H1 (cell line): Measurements from ENCODE around the gene KLHL33. TPM values are rescaled to one million over a fixed set of nuclear protein-coding genes. Genes with fewer than 3 reads are reported as not detected.

Experiments
- CTCF ChIA-PET: fragments of 300-600 bp; sonication (Branson Sonifier 250); formaldehyde crosslinking; loops from one replicate; lab custom pipeline; 2021; ENCODE audit not compliant: partially characterized antibody; lab: Charles Lee
- POLR2A ChIA-PET: fragments of 300-600 bp; sonication (Branson Sonifier 250); formaldehyde crosslinking; loops from one replicate; lab custom pipeline; 2021; ENCODE audit warnings: inconsistent platforms; ENCODE audit not compliant: partially characterized antibody; lab: Charles Lee
- DNase-seq, 2 experiments: peaks; one replicate each; pipeline versions ENCODE4 v3.0.0 to v3.0.0-alpha.2; 2010 to 2022; ENCODE audit warnings: low spot score in 2 of 2, low read depth in 1 of 2, mixed read lengths in 1 of 2
- FAIRE-seq: peaks from 2 replicates; lab custom pipeline; 2011; peaks lifted over from hg19 to GRCh38; lab: Jason Lieb, UNC
- H2AFZ ChIP-seq: 2 replicates; pipeline ENCODE4 v1.8.1; 2012; ENCODE audit warnings: low read length, inconsistent platforms
- H2AK5ac ChIP-seq: 2 replicates; pipeline ENCODE4 v1.6.1; 2013; ENCODE audit warnings: low read depth, low read length
- H2BK120ac ChIP-seq: replicated peaks from 2 replicates; pipeline ENCODE3; 2013; ENCODE audit warnings: low read depth, low read length, inconsistent platforms
- H2BK12ac ChIP-seq: 2 replicates; pipeline ENCODE4 v1.6.1; 2013; ENCODE audit warnings: low read depth, low read length
- H2BK15ac ChIP-seq: 2 replicates; pipeline ENCODE4 v1.6.1; 2013; ENCODE audit warnings: low read length
- H2BK20ac ChIP-seq: 2 replicates; pipeline ENCODE4 v1.6.1; 2013; ENCODE audit warnings: low read length
- H2BK5ac ChIP-seq: 2 replicates; pipeline ENCODE4 v1.6.1; 2013; ENCODE audit warnings: low read depth, low read length
- H3K14ac ChIP-seq: 2 replicates; pipeline ENCODE4 v1.6.1; 2013; ENCODE audit warnings: inconsistent platforms; ENCODE audit not compliant: insufficient read length
- H3K18ac ChIP-seq: 2 replicates; pipeline ENCODE4 v1.6.1; 2013; ENCODE audit warnings: low read length; ENCODE audit errors: extremely low read depth
- H3K23ac ChIP-seq: 2 replicates; pipeline ENCODE4 v1.6.1; 2013; ENCODE audit warnings: inconsistent platforms; ENCODE audit not compliant: insufficient read length
- H3K23me2 ChIP-seq: 2 replicates; pipeline ENCODE4 v1.6.1; 2013; ENCODE audit warnings: low read depth, low read length
- H3K27ac ChIP-seq: 2 replicates; pipeline ENCODE4 v1.6.1; 2011; ENCODE audit warnings: low read depth, low read length, inconsistent platforms
- H3K27me3 ChIP-seq, 4 experiments: replicated peaks in 1 of 4; 1 replicate in 1 of 4; 2 replicates in 3 of 4; pipeline versions ENCODE4 v1.6.1 to v1.8.1; 2011 to 2013; ENCODE audit warnings: low read length in 3 of 4, mild to moderate bottlenecking in 3 of 4, inconsistent platforms in 2 of 4, mixed read lengths in 2 of 4, moderate library complexity in 1 of 4; ENCODE audit not compliant: control insufficient read depth in 3 of 4, insufficient read depth in 3 of 4; ENCODE audit errors: extremely low read depth in 1 of 4
- H3K36me3 ChIP-seq, 4 experiments: 2 replicates each; pipeline versions ENCODE4 v1.6.1 to v1.8.1; 2011 to 2013; ENCODE audit warnings: mild to moderate bottlenecking in 4 of 4, low read length in 3 of 4, moderate library complexity in 2 of 4, control low read depth in 1 of 4, inconsistent platforms in 1 of 4; ENCODE audit not compliant: insufficient read depth in 4 of 4, control insufficient read depth in 2 of 4
- H3K4ac ChIP-seq: replicated peaks from 2 replicates; pipeline ENCODE3; 2013; ENCODE audit warnings: low read length, low read depth, mixed read lengths, inconsistent platforms; ENCODE audit not compliant: insufficient read length
- H3K4me1 ChIP-seq, 4 experiments: replicated peaks in 1 of 4; 1 replicate in 1 of 4; 2 replicates in 3 of 4; pipeline versions ENCODE4 v1.6.1 to v1.8.1; 2011 to 2013; ENCODE audit warnings: low read length in 3 of 4, inconsistent platforms in 2 of 4, mixed read lengths in 1 of 4; ENCODE audit not compliant: insufficient read depth in 4 of 4, control insufficient read depth in 3 of 4
- H3K4me2 ChIP-seq, 2 experiments: 2 replicates each; pipeline versions ENCODE4 v1.6.1 to v1.8.1; 2011 to 2013; ENCODE audit warnings: low read depth in 2 of 2, low read length in 2 of 2, control low read depth in 1 of 2, inconsistent platforms in 1 of 2, mild to moderate bottlenecking in 1 of 2; ENCODE audit not compliant: insufficient read depth in 1 of 2
- H3K4me3 ChIP-seq, 4 experiments: fragments of 200-600, 300-600 bp in 1 of 4; sonication (generic), shearing (Covaris generic), sonication (Bioruptor Twin) in 1 of 4; 2 replicates each; pipeline versions ENCODE4 v1.5.1 to v1.8.1; 2011 to 2016; ENCODE audit warnings: low read length in 4 of 4, low read depth in 3 of 4, control low read depth in 2 of 4, inconsistent platforms in 2 of 4, mild to moderate bottlenecking in 2 of 4, mixed read lengths in 1 of 4, moderate library complexity in 1 of 4; ENCODE audit not compliant: insufficient read depth in 2 of 4; ENCODE audit errors: extremely low read depth in 1 of 4
- H3K56ac ChIP-seq: replicated peaks from 2 replicates; pipeline ENCODE3; 2013; ENCODE audit warnings: low read depth, mild to moderate bottlenecking, mixed read lengths, low read length, inconsistent platforms; ENCODE audit not compliant: insufficient read length
- H3K79me1 ChIP-seq: 2 replicates; pipeline ENCODE4 v1.6.1; 2013; ENCODE audit warnings: low read depth, low read length, control low read depth
- H3K79me2 ChIP-seq, 2 experiments: 2 replicates each; pipeline versions ENCODE4 v1.6.1 to v1.8.1; 2012 to 2013; ENCODE audit warnings: low read length in 2 of 2, mild to moderate bottlenecking in 2 of 2, inconsistent platforms in 1 of 2; ENCODE audit not compliant: insufficient read depth in 2 of 2, control insufficient read depth in 1 of 2
- H3K9ac ChIP-seq, 4 experiments: replicated peaks in 1 of 4; 1 replicate in 1 of 4; 2 replicates in 3 of 4; pipeline versions ENCODE4 v1.6.1 to v1.8.1; 2011 to 2013; ENCODE audit warnings: low read depth in 3 of 4, low read length in 3 of 4, control low read depth in 2 of 4, mild to moderate bottlenecking in 2 of 4, moderate library complexity in 2 of 4, inconsistent platforms in 1 of 4; ENCODE audit errors: extremely low read depth in 1 of 4
- H3K9me3 ChIP-seq, 2 experiments: 2 replicates each; pipeline versions ENCODE4 v1.6.1 to v1.8.1; 2012 to 2013; ENCODE audit warnings: mild to moderate bottlenecking in 2 of 2, moderate library complexity in 2 of 2, control low read depth in 1 of 2, inconsistent platforms in 1 of 2, low read depth in 1 of 2, low read length in 1 of 2, mixed read lengths in 1 of 2; ENCODE audit not compliant: insufficient read depth in 2 of 2
- H4K20me1 ChIP-seq, 2 experiments: replicated peaks in 1 of 2; 2 replicates each; pipeline versions ENCODE3 to v1.8.1; 2011 to 2013; ENCODE audit warnings: inconsistent platforms in 2 of 2, low read length in 2 of 2, mild to moderate bottlenecking in 1 of 2; ENCODE audit not compliant: insufficient read depth in 2 of 2, control insufficient read depth in 1 of 2
- H4K5ac ChIP-seq: 2 replicates; pipeline ENCODE4 v1.6.1; 2013; ENCODE audit warnings: low read length, low read depth, mixed read lengths, inconsistent platforms; ENCODE audit not compliant: insufficient read length
- H4K8ac ChIP-seq: 2 replicates; pipeline ENCODE4 v1.8.0; 2013; ENCODE audit warnings: mild to moderate bottlenecking, moderate library complexity, low read length, inconsistent platforms; ENCODE audit not compliant: insufficient read depth; ENCODE audit errors: extremely low read depth
- H4K91ac ChIP-seq: replicated peaks from 2 replicates; pipeline ENCODE3; 2013; ENCODE audit warnings: low read length, mixed read lengths, inconsistent platforms; ENCODE audit not compliant: insufficient read length
- CBX8 ChIP-seq: fragments of 300-800, 300-1000 bp; sonication (generic); IDR thresholded peaks from 2 replicates; pipeline ENCODE4 v1.7.1; 2016; ENCODE audit warnings: low read depth, low read length, borderline replicate concordance
- EP300 ChIP-seq, 2 experiments: IDR thresholded peaks; 1 replicate in 1 of 2; 2 replicates in 1 of 2; pipeline ENCODE4 v1.6.1; 2011 to 2012; ENCODE audit warnings: low read depth in 2 of 2, low read length in 2 of 2, mild to moderate bottlenecking in 2 of 2, borderline replicate concordance in 1 of 2, inconsistent platforms in 1 of 2, moderate library complexity in 1 of 2
- HDAC6 ChIP-seq: IDR thresholded peaks from one replicate; pipeline ENCODE4 v1.7.1; 2012; ENCODE audit warnings: low read depth, mild to moderate bottlenecking, inconsistent platforms, low read length, moderate library complexity
- JUN ChIP-seq: IDR thresholded peaks from 2 replicates; pipeline ENCODE4 v1.6.1; 2011; ENCODE audit warnings: low read depth, mild to moderate bottlenecking, improper control_type of control experiment, low read length
- KDM5A ChIP-seq: fragments of 200-600 bp; IDR thresholded peaks from 2 replicates; pipeline ENCODE4 v1.7.1; 2012; ENCODE audit warnings: mild to moderate bottlenecking, low read length, inconsistent platforms, mixed read lengths
- POLR2AphosphoS5 ChIP-seq: IDR thresholded peaks from 2 replicates; pipeline ENCODE4 v1.6.1; 2011; ENCODE audit warnings: low read depth, low read length
- RAD21 ChIP-seq, 2 experiments: IDR thresholded peaks in 1 of 2; conservative IDR thresholded peaks in 1 of 2; 2 replicates each; pipeline ENCODE4 v1.6.1; 2011; ENCODE audit warnings: low read depth in 2 of 2, low read length in 2 of 2, improper control_type of control experiment in 1 of 2, inconsistent platforms in 1 of 2, mild to moderate bottlenecking in 1 of 2, moderate library complexity in 1 of 2
- RBBP5 ChIP-seq: IDR thresholded peaks from 2 replicates; pipeline ENCODE4 v1.7.1; 2012; ENCODE audit warnings: low read depth, mild to moderate bottlenecking, inconsistent platforms, low read length, moderate library complexity, borderline replicate concordance
- RFX5 ChIP-seq: IDR thresholded peaks from 2 replicates; pipeline ENCODE4 v1.6.1; 2011; ENCODE audit warnings: low read depth, low read length, improper control_type of control experiment, borderline replicate concordance
- SIN3A ChIP-seq, 2 experiments: IDR thresholded peaks in 1 of 2; conservative IDR thresholded peaks in 1 of 2; 2 replicates each; pipeline ENCODE4 v1.6.1; 2011 to 2012; ENCODE audit warnings: low read length in 2 of 2, improper control_type of control experiment in 1 of 2, low read depth in 1 of 2, mild to moderate bottlenecking in 1 of 2
- SRF ChIP-seq: IDR thresholded peaks from 2 replicates; pipeline ENCODE4 v1.6.1; 2011; ENCODE audit warnings: mild to moderate bottlenecking, low read depth, low read length, moderate library complexity
- TBP ChIP-seq: IDR thresholded peaks from 2 replicates; pipeline ENCODE4 v1.6.1; 2011; ENCODE audit warnings: low read depth, low read length, improper control_type of control experiment
- YY1 ChIP-seq: IDR thresholded peaks from 2 replicates; pipeline ENCODE4 v1.6.1; 2011; ENCODE audit warnings: low read depth, mild to moderate bottlenecking, low read length
- WGBS, 2 experiments: shearing (Covaris generic) in 1 of 2; methylation state at CpG; one replicate each; pipeline versions ENCODE4 v1.1.6 to v1.1.7; 2013 to 2015; ENCODE audit warnings: low lambda C conversion rate in 2 of 2, mixed read lengths in 2 of 2, inconsistent platforms in 1 of 2, low coverage in 1 of 2, missing lambda C conversion rate in 1 of 2; ENCODE audit not compliant: insufficient replicate concordance in 2 of 2, insufficient coverage in 1 of 2, insufficient read length in 1 of 2; ENCODE audit errors: extremely low coverage in 1 of 2, missing lambda C conversion rate in 1 of 2; 5-methylcytosine and 5-hydroxymethylcytosine counted together
- polyA plus RNA-seq, 7 experiments: library from polyadenylated mRNA; depleted of rRNA in 3 of 7; stranded (reverse) in 5 of 7; unstranded in 2 of 7; fragments of >200 nt in 5 of 7; fragments of 200-250 nt in 2 of 7; gene quantifications; 1 replicate in 5 of 7; 2 replicates in 1 of 7; 4 replicates in 1 of 7; pipeline versions ENCODE4 v1.2.1 to v1.2.3, GENCODE V29; 2011 to 2013; ENCODE audit warnings: missing spikeins in 2 of 7, mixed read lengths in 2 of 7
- total RNA-seq: library from RNA; stranded (reverse); fragmentation: NEBNext Ultra II Directional; extraction: Animal tissue kit (Norgen Biotek cat#: 25700); gene quantifications from 2 replicates; pipeline ENCODE4 v1.2.1, GENCODE V29; 2021

Gene KLHL33
- total and polyA plus RNA-seq, 2 of the 8 experiments (the other 6 are each of a cell fraction or from before 2014, with no cell fraction given) = 0.11 to 0.17 TPM

DNA sequence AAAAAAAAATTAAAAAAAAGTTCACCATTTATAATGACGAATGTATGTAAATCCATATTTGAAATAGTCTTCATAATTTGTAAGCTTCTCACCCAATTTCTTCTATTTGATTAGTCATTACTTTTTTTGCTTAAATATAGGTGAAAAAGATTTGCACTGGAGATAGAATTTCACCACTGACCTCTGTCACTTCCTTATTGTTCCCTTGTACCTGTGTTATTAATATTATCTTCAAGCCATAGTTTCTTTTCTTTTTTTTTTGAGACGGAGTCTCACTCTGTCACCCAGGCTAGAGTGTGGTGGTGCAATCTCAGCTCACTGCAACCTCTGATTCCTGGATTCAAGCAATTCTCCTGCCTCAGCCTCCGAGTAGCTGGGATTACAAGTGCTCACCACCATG lies 38.5 kb downstream of the KLHL33 start:
- no peak overlapping the region for H4K5ac ChIP-seq
- no peak overlapping the region for H2BK120ac ChIP-seq
- no peak overlapping the region for H3K4me3 ChIP-seq
- no peak overlapping the region for H2BK20ac ChIP-seq
- H3K36me3 ChIP-seq = peaks cover 0 to 9% (median 4%) of the 10 kb centered on the region in 4 experiments; a peak in 2 of 8 replicates
- CTCF ChIA-PET = no interaction called here
- no peak overlapping the region for H2AFZ ChIP-seq
- no peak overlapping the region for H3K4ac ChIP-seq
- no peaks in the 10 kb centered on the region for H3K79me2 ChIP-seq
- no peaks in the 10 kb centered on the region for H3K27me3 ChIP-seq
- no peak overlapping the region for H3K27ac ChIP-seq
- H3K23me2 ChIP-seq = no peaks in the 10 kb centered on the region
- H4K8ac ChIP-seq = no peak overlapping the region
- DNase-seq = no peak
- H2BK12ac ChIP-seq = no peak overlapping the region
- no peak overlapping the region for H3K9ac ChIP-seq
- no peak overlapping the region for H3K18ac ChIP-seq
- H3K79me1 ChIP-seq = no peaks in the 10 kb centered on the region
- no peak overlapping the region for H2BK5ac ChIP-seq
- no peak for FAIRE-seq
- H3K4me2 ChIP-seq = no peak overlapping the region
- no peak overlapping the region for H3K56ac ChIP-seq
- TF ChIP-seq YY1 (no peak), RAD21 (IDR thresholded peaks at IDR 0.05 in 1 of 2, conservative IDR thresholded peaks at IDR 0.05 in 1 of 2; ENCODE audit: low read depth in 2 of 2, low read length in 2 of 2) (no peak), CBX8 (no peak), HDAC6 (no peak), RFX5 (no peak), SRF (no peak), RBBP5 (no peak), POLR2AphosphoS5 (no peak), KDM5A (no peak), JUN (no peak), TBP (no peak), SIN3A (conservative IDR thresholded peaks at IDR 0.05 in 1 of 2, IDR thresholded peaks at IDR 0.05 in 1 of 2; ENCODE audit: low read depth in 1 of 2, low read length in 2 of 2) (no peak), EP300 (IDR thresholded peaks at IDR 0.05; ENCODE audit: borderline replicate concordance in 1 of 2, low read depth in 2 of 2, low read length in 2 of 2) (no peak)
- no peaks in the 10 kb centered on the region for H3K4me1 ChIP-seq
- no peaks in the 10 kb centered on the region for H3K9me3 ChIP-seq
- no peak overlapping the region for H3K14ac ChIP-seq
- H4K20me1 ChIP-seq = no peaks in the 10 kb centered on the region
- POLR2A ChIA-PET = interaction anchor here (0.6 to 0.7 kb wide), 2 partner anchors 15 to 58 kb away, joined by 3 to 4 read pairs; no protein-coding TSS in a partner anchor
- no peak overlapping the region for H4K91ac ChIP-seq
- no peak overlapping the region for H2AK5ac ChIP-seq
- H2BK15ac ChIP-seq = no peak overlapping the region
- no peak overlapping the region for H3K23ac ChIP-seq
- 93% methylated on average over 3 of the region's 3 CpGs; no CpG with 5 or more reads in 1 of the 2 experiments for WGBS, 2 experiments
